MM.1S (cell line): ENCODE results near the gene ANKRD61.

Source experiments
- DNase-seq: peaks from one replicate; pipeline ENCODE4 v3.0.0-alpha.2; 2015
- H2AFZ ChIP-seq: fragments of 300-600 bp; sonication (generic); 2 replicates; pipeline ENCODE4 v1.6.0; 2016; ENCODE audit warnings: antibody characterized with exemption, low read length
- H3F3A ChIP-seq: fragments of 300-600 bp; sonication (generic); 2 replicates; pipeline ENCODE4 v1.6.1; 2016; ENCODE audit warnings: mild to moderate bottlenecking, antibody characterized with exemption, low read length, moderate library complexity, mixed read lengths; ENCODE audit not compliant: insufficient read depth
- H3K27ac ChIP-seq: fragments of 300-600 bp; sonication (generic); 2 replicates; pipeline ENCODE4 v1.5.1; 2016; ENCODE audit warnings: mild to moderate bottlenecking, low read length
- H3K27me3 ChIP-seq: fragments of 300-600 bp; sonication (generic); replicated peaks from 2 replicates; pipeline ENCODE4 v1.6.0; 2016; ENCODE audit warnings: low read length; ENCODE audit not compliant: insufficient read depth
- H3K36me3 ChIP-seq: fragments of 300-600 bp; sonication (generic); replicated peaks from 2 replicates; pipeline ENCODE4 v1.6.1; 2016; ENCODE audit warnings: mild to moderate bottlenecking, low read length, mixed read lengths; ENCODE audit not compliant: insufficient read depth
- H3K4me1 ChIP-seq: fragments of 300-600 bp; sonication (generic); 2 replicates; pipeline ENCODE4 v1.6.1; 2016; ENCODE audit warnings: low read length, mixed read lengths
- H3K4me2 ChIP-seq: fragments of 300-600 bp; sonication (generic); 2 replicates; pipeline ENCODE4 v1.6.0; 2016; ENCODE audit warnings: low read depth, low read length
- H3K4me3 ChIP-seq: fragments of 300-600 bp; sonication (generic); 2 replicates; pipeline ENCODE4 v1.5.1; 2016; ENCODE audit warnings: low read length, mixed read lengths
- H3K79me2 ChIP-seq: fragments of 300-600 bp; sonication (generic); 2 replicates; pipeline ENCODE4 v1.6.1; 2016; ENCODE audit warnings: mixed run types, low read length, mixed read lengths
- H3K9ac ChIP-seq: fragments of 300-600 bp; sonication (generic); 2 replicates; pipeline ENCODE4 v1.6.1; 2016; ENCODE audit warnings: low read length, mixed read lengths
- H3K9me2 ChIP-seq: fragments of 300-600 bp; sonication (generic); replicated peaks from 2 replicates; pipeline ENCODE4 v1.6.1; 2016; ENCODE audit warnings: mild to moderate bottlenecking, low read length, mixed read lengths; ENCODE audit not compliant: insufficient read depth
- H3K9me3 ChIP-seq: fragments of 300-600 bp; sonication (generic); replicated peaks from 2 replicates; pipeline ENCODE4 v1.6.1; 2016; ENCODE audit warnings: mild to moderate bottlenecking, low read length, mixed read lengths; ENCODE audit not compliant: insufficient read depth
- H4K20me1 ChIP-seq: fragments of 300-600 bp; sonication (generic); 2 replicates; pipeline ENCODE4 v1.6.1; 2016; ENCODE audit warnings: mild to moderate bottlenecking, low read length, moderate library complexity, mixed read lengths; ENCODE audit not compliant: insufficient read depth
- CTCF ChIP-seq: fragments of 300-600 bp; sonication (generic); IDR thresholded peaks from 2 replicates; pipeline ENCODE4 v1.5.1; 2016; ENCODE audit warnings: antibody characterized with exemption, low read length, mixed read lengths
- EZH2 ChIP-seq: fragments of 300-600 bp; sonication (generic); optimal IDR thresholded peaks from 2 replicates; pipeline ENCODE3; 2017; ENCODE audit warnings: low read depth, mild to moderate bottlenecking, antibody characterized with exemption, low read length, mixed read lengths
- EZH2phosphoT487 ChIP-seq: fragments of 300-600 bp; sonication (generic); IDR thresholded peaks from 2 replicates; pipeline ENCODE4 v1.6.1; 2018; ENCODE audit warnings: antibody characterized with exemption, low read length

The ANKRD61 gene

DNA sequence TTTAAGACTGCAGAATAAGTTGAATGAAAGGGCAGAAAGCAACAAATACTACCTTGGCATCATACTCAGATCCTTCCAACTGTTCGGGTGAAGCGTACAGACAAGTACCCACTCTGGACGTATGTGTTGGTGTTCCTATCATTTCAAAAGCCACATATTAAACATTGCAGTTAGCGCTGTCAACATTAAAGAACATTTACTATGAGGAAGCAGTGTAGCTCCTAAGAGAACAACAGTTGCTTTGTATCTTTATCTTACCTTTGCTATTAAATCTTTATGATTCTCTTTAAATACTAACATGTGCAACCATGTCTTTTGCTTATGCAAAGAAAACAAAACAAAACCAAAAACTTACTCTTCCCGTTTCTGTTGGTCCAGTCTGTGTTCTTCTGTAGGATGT is 2.6 kb upstream of the ANKRD61 start:
- Histone ChIP-seq H2AFZ (no peak overlapping the region), H3K27ac (no peak overlapping the region), H3K4me2 (no peak overlapping the region), H3K9ac (no peak overlapping the region), H3K9me3 (no peaks in the 10 kb centered on the region), H3K79me2 (peaks cover 4% of the 10 kb centered on the region; the same call in 1 of the 2 replicates), H3F3A (0 out of 2 replicates have a peak, but pooled peaks cover 2% of the 10 kb centered on the region), H3K4me1 (no peaks in the 10 kb centered on the region), H3K36me3 (peaks cover 14% of the 10 kb centered on the region; the same call in 1 of the 2 replicates), H4K20me1 (no peaks in the 10 kb centered on the region), H3K4me3 (no peak overlapping the region), H3K9me2 (no peaks in the 10 kb centered on the region), H3K27me3 (no peaks in the 10 kb centered on the region)
- no peak for DNase-seq
- TF ChIP-seq EZH2phosphoT487 (no peak), EZH2 (no peak), CTCF (no peak)

- H4K20me1 ChIP-seq: no peaks in the 10 kb centered on the region
- no peaks in the 10 kb centered on the region for H3K27me3 ChIP-seq
- no peaks in the 10 kb centered on the region for H3K9me2 ChIP-seq
- H3K9ac ChIP-seq: no peak overlapping the region
- H3K4me1 ChIP-seq: no peaks in the 10 kb centered on the region
- no peak for DNase-seq
- TF ChIP-seq EZH2phosphoT487 (no peak), CTCF (no peak), EZH2 (no peak)
- peaks cover 14% of the 10 kb centered on the region for H3K79me2 ChIP-seq
- H2AFZ ChIP-seq: no peak overlapping the region
- H3K9me3 ChIP-seq: no peaks in the 10 kb centered on the region
- H3K36me3 ChIP-seq: peaks cover 12% of the 10 kb centered on the region; the same call in 1 of the 2 replicates
- no peaks in the 10 kb centered on the region for H3F3A ChIP-seq
- H3K27ac ChIP-seq: no peak overlapping the region
- H3K4me3 ChIP-seq: no peak overlapping the region
- no peak overlapping the region for H3K4me2 ChIP-seq
Measured at GRCh38 chr7:6031567-6031966, 391 bp downstream of the ANKRD61 start.

DNA sequence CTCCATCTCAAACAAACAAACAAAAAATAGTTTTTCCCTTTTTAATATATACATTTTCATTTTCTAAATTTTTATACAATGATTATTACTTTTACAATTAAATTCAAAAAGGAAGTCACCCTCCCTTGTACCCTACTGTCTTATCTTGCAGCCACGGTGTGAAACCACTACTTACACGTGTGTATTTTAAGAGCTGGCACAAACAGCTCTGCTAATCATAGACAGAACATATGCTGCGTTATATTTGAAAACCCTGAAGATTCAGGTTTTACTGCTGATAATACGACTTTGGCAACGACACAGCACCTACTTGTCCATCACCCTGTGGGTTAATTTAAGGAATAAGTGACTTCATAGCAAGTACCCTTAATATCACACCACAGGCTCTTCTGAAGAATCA is 991 bp downstream of the ANKRD61 start:
- TF ChIP-seq EZH2phosphoT487 (no peak), EZH2 (no peak), CTCF (no peak)
- DNase-seq: no peak
- Histone ChIP-seq H3K4me3 (no peak overlapping the region), H4K20me1 (no peaks in the 10 kb centered on the region), H3K4me1 (no peaks in the 10 kb centered on the region), H3K36me3 (0 out of 2 replicates have a peak, but pooled peaks cover 13% of the 10 kb centered on the region), H3K9me3 (no peaks in the 10 kb centered on the region), H3K79me2 (peaks cover 14% of the 10 kb centered on the region), H3K27ac (no peak overlapping the region), H3K9me2 (no peaks in the 10 kb centered on the region), H3K9ac (no peak overlapping the region), H2AFZ (no peak overlapping the region), H3K27me3 (no peaks in the 10 kb centered on the region), H3K4me2 (no peak overlapping the region), H3F3A (no peaks in the 10 kb centered on the region)
